CD14-positive monocyte (primary cell): Measurements from ENCODE around the gene FAM168A. TPM values are rescaled to one million over a fixed set of nuclear protein-coding genes. Genes with fewer than 3 reads are reported as not detected.

Source experiments
- DNase-seq, 3 donors: peaks; one replicate each; pipeline ENCODE4 v3.0.0-alpha.2; 2011 to 2022
- H2AFZ ChIP-seq: 2 replicates; pipeline ENCODE4 v1.6.0; 2012; ENCODE audit warnings: mild to moderate bottlenecking, low read depth, low read length, inconsistent platforms; ENCODE audit not compliant: insufficient read depth, poor library complexity, severe bottlenecking
- H3K27ac ChIP-seq, 2 donors: 1 replicate in 1 of 2; 2 replicates in 1 of 2; pipeline ENCODE4 v1.5.1; 2012 to 2013; ENCODE audit warnings: low read length in 2 of 2, control low read depth in 1 of 2, inconsistent platforms in 1 of 2, low read depth in 1 of 2, mild to moderate bottlenecking in 1 of 2
- H3K27me3 ChIP-seq, 2 donors: one replicate each; pipeline versions ENCODE4 v1.6.0 to v1.6.1; 2011 to 2013; ENCODE audit warnings: low read length in 2 of 2; ENCODE audit not compliant: control insufficient read depth in 2 of 2, insufficient read depth in 2 of 2
- H3K36me3 ChIP-seq, 2 donors: replicated peaks in 1 of 2; 1 replicate in 1 of 2; 2 replicates in 1 of 2; pipeline versions ENCODE4 v1.5.1 to v1.6.1; 2012 to 2013; ENCODE audit warnings: low read length in 2 of 2, control low read depth in 1 of 2, inconsistent platforms in 1 of 2, mild to moderate bottlenecking in 1 of 2; ENCODE audit not compliant: insufficient read depth in 2 of 2, control insufficient read depth in 1 of 2
- H3K4me1 ChIP-seq, 2 donors: 1 replicate in 1 of 2; 2 replicates in 1 of 2; pipeline versions ENCODE4 v1.5.1 to v1.6.1; 2012 to 2013; ENCODE audit warnings: low read length in 2 of 2, control low read depth in 1 of 2, inconsistent platforms in 1 of 2, mild to moderate bottlenecking in 1 of 2, moderate library complexity in 1 of 2; ENCODE audit not compliant: insufficient read depth in 2 of 2, control insufficient read depth in 1 of 2
- H3K4me2 ChIP-seq: replicated peaks from 2 replicates; pipeline ENCODE3; 2012; ENCODE audit warnings: low read length, moderate library complexity, mild to moderate bottlenecking; ENCODE audit not compliant: poor library complexity, severe bottlenecking; ENCODE audit errors: extremely low read depth
- H3K4me3 ChIP-seq, 3 experiments: fragments of 200-600 bp in 1 of 3; sonication (generic) in 1 of 3; replicated peaks in 1 of 3; 1 replicate in 2 of 3; 2 replicates in 1 of 3; pipeline ENCODE4 v1.5.1; 2011 to 2013; ENCODE audit warnings: low read length in 3 of 3, mild to moderate bottlenecking in 3 of 3, control low read depth in 2 of 3, low read depth in 2 of 3, inconsistent platforms in 1 of 3, moderate library complexity in 1 of 3
- H3K79me2 ChIP-seq: 2 replicates; pipeline ENCODE4 v1.6.0; 2012; ENCODE audit warnings: mild to moderate bottlenecking, control low read depth, inconsistent platforms, low read length, moderate library complexity; ENCODE audit not compliant: insufficient read depth
- H3K9ac ChIP-seq: 2 replicates; pipeline ENCODE4 v1.6.0; 2017; ENCODE audit warnings: low read length, mild to moderate bottlenecking; ENCODE audit not compliant: insufficient read depth, poor library complexity, severe bottlenecking
- H3K9me3 ChIP-seq, 2 donors: replicated peaks in 1 of 2; 1 replicate in 1 of 2; 2 replicates in 1 of 2; pipeline versions ENCODE4 v1.5.1 to v1.6.1; 2012 to 2013; ENCODE audit warnings: low read length in 2 of 2, control low read depth in 1 of 2; ENCODE audit not compliant: control insufficient read depth in 1 of 2, insufficient read depth in 1 of 2
- H4K20me1 ChIP-seq: 2 replicates; pipeline ENCODE4 v1.6.0; 2012; ENCODE audit warnings: mild to moderate bottlenecking, low read length, control low read depth, moderate library complexity; ENCODE audit not compliant: insufficient read depth
- H3K27ac Mint-ChIP-seq, 7 donors: one replicate each; pipeline ENCODE4 v1.8.0; 2020; ENCODE audit warnings: mild to moderate bottlenecking in 7 of 7, mixed read lengths in 7 of 7, moderate library complexity in 6 of 7, inconsistent platforms in 2 of 7
- H3K27me3 Mint-ChIP-seq, 3 donors: one replicate each; pipeline ENCODE4 v1.8.0; 2021 to 2022; ENCODE audit warnings: low read depth in 3 of 3, mild to moderate bottlenecking in 3 of 3, mixed read lengths in 3 of 3, moderate library complexity in 3 of 3, inconsistent platforms in 1 of 3
- H3K36me3 Mint-ChIP-seq, 2 donors: one replicate each; pipeline ENCODE4 v1.8.0; 2020; ENCODE audit warnings: mixed read lengths in 2 of 2, inconsistent platforms in 1 of 2, mild to moderate bottlenecking in 1 of 2
- H3K4me1 Mint-ChIP-seq: one replicate; pipeline ENCODE4 v1.8.0; 2020; ENCODE audit warnings: mild to moderate bottlenecking, mixed read lengths
- H3K4me3 Mint-ChIP-seq, 2 donors: one replicate each; pipeline ENCODE4 v1.8.0; 2020; ENCODE audit warnings: mild to moderate bottlenecking in 2 of 2, mixed read lengths in 2 of 2, moderate library complexity in 1 of 2
- H3K9me3 Mint-ChIP-seq, 7 donors: one replicate each; pipeline ENCODE4 v1.8.0; 2020 to 2022; ENCODE audit warnings: mixed read lengths in 7 of 7, mild to moderate bottlenecking in 6 of 7, moderate library complexity in 6 of 7, inconsistent platforms in 2 of 7
- CTCF ChIP-seq: fragments of 200-600 bp; IDR thresholded peaks from one replicate; pipeline ENCODE4 v1.8.0; 2022; ENCODE audit warnings: antibody characterized with exemption, mild to moderate bottlenecking
- WGBS: methylation state at CpG from one replicate; pipeline ENCODE4 v1.1.5; 2013; ENCODE audit warnings: missing lambda C conversion rate; ENCODE audit not compliant: insufficient coverage; 5-methylcytosine and 5-hydroxymethylcytosine counted together
- intact Hi-C, 2 donors: fragments of 100-400 bp; cut with micrococcal nuclease; formaldehyde crosslinking; loops; one replicate each; pipeline versions ENCODE4 v1.15.0 to v1.15.1; 2023
- polyA plus RNA-seq, 3 donors: library from polyadenylated mRNA; depleted of rRNA in 1 of 3; unstranded in 2 of 3; stranded (reverse) in 1 of 3; fragments of 300-500 nt in 2 of 3; fragments of >200 nt in 1 of 3; fragmentation: Illumina TruSeq in 2 of 3; gene quantifications; 1 replicate in 2 of 3; 2 replicates in 1 of 3; pipeline ENCODE4 v1.2.3, GENCODE V29; 2012 to 2021

Gene FAM168A
- polyA plus RNA-seq, 3 donors, result 1.4 to 13.3 (median 2.1) TPM

- Histone ChIP-seq H3K4me1 (peaks cover 46 to 51% of the 10 kb centered on the region in 2 donors), H2AFZ (no peak overlapping the region), H3K79me2 (peaks cover 11% of the 10 kb centered on the region), H3K4me2 (no peak overlapping the region), H4K20me1 (peaks cover 50% of the 10 kb centered on the region), H3K27me3 (no peaks in the 10 kb centered on the region), H3K4me3 (no peak overlapping the region), H3K9ac (no peak overlapping the region), H3K27ac (peak overlapping the region in 1 of 2 donors; percentile 75), H3K9me3 (peaks cover 0 to 2% of the 10 kb centered on the region in 2 donors), H3K36me3 (peaks cover 21 to 40% of the 10 kb centered on the region in 2 donors)
- Mint-ChIP-seq H3K4me3 (no peak overlapping the region), H3K4me1 (peaks cover 72% of the 10 kb centered on the region), H3K27me3 (no peaks in the 10 kb centered on the region), H3K9me3 (peaks cover 0 to 5% (median 3%) of the 10 kb centered on the region in 7 donors), H3K36me3 (peaks cover 34 to 42% of the 10 kb centered on the region in 2 donors), H3K27ac (peak overlapping the region in 2 of 7 donors; percentile 6 to 14)
- no peak for TF ChIP-seq CTCF
- WGBS, result 60% methylated on average over 4 of the region's 4 CpGs
- intact Hi-C loops, result loop anchor here (5.0 to 10.0 kb wide), 3 partner anchors 49 to 172 kb away; partner anchors contain the start of gene FAM168A (in 1 of the 2)
- DNase-seq, result no peak
Observed at GRCh38 chr11:73422886-73423285, 175.0 kb downstream of the FAM168A start.

GRCh38 chr11:73420136-73420535 lies 177.8 kb downstream of the FAM168A start:
- peaks cover 50 to 65% of the 10 kb centered on the region in 2 donors for H3K36me3 Mint-ChIP-seq
- no peaks in the 10 kb centered on the region for H3K27me3 Mint-ChIP-seq
- H3K27ac Mint-ChIP-seq, result peak overlapping the region in 2 of 7 donors; percentile 28 to 32
- Histone ChIP-seq H3K79me2 (peaks cover 17% of the 10 kb centered on the region), H3K36me3 (peaks cover 24 to 66% of the 10 kb centered on the region in 2 donors), H3K4me2 (no peak overlapping the region), H3K4me3 (no peak overlapping the region), H3K27me3 (no peaks in the 10 kb centered on the region), H4K20me1 (peaks cover 76% of the 10 kb centered on the region), H3K27ac (no peak overlapping the region), H3K4me1 (peaks cover 38 to 44% of the 10 kb centered on the region in 2 donors), H3K9ac (no peak overlapping the region), H2AFZ (no peak overlapping the region), H3K9me3 (peaks cover 0 to 2% of the 10 kb centered on the region in 2 donors)
- no peak overlapping the region for H3K4me3 Mint-ChIP-seq
- no peak for DNase-seq
- peaks cover 66% of the 10 kb centered on the region for H3K4me1 Mint-ChIP-seq
- peaks cover 0 to 5% (median 3%) of the 10 kb centered on the region in 7 donors for H3K9me3 Mint-ChIP-seq
- intact Hi-C loops, result loop anchor here (5.0 to 10.0 kb wide), 3 partner anchors 52 to 175 kb away; partner anchors contain the start of gene FAM168A (in 1 of the 2)
- TF ChIP-seq CTCF, result no peak
